ENCODE data around the gene CFAP46. TPM values are rescaled to one million over a fixed set of nuclear protein-coding genes. Genes with fewer than 3 reads are reported as not detected.

CFAP46 gene
- total RNA-seq, 2 experiments from 2014 or later, result not detected

DNA sequence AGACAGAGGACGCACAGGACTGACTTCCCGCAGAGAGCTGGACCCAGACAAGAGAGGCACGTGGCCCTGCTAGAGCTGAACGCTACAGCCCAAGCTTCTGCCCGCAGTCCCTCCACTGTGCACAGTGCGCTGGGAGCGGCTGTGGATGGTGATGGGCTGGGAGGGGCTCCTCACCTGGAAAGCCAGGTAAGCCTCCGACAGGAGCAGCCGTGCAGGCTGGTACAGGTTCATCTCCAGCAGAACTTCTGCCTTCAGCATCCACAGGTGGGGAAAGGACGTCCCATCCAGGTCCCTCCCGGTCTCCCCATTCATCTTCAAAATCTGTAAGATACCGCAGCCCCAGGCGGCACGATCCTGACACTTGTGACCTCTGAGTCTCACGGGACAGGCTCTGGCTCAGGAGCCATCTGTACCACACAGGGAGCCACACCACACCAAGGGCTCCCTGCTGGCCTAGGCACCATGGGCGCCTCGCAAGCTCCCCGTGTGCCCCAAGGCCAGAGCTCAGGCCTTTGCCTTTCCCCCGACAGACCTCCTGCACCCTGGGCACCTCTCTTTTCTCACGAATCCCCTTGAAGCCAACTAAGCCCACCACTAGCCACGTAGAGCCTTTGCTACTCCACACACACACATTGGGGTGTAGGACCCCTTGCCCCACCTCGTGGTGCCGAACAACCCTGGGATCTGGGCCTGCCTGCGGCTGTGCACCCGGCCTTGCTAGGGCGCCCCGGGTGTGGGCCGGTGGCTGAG, 76.3 kb downstream of the CFAP46 start:
- Mint-ChIP-seq H3K4me3 (no peak overlapping the region), H3K4me1 (ENCODE audit: low read depth) (peaks cover 13% of the 10 kb centered on the region), H3K36me3 (ENCODE audit: low read depth) (no peaks in the 10 kb centered on the region), H3K27ac (no peak overlapping the region), H3K9me3 (ENCODE audit: insufficient read depth) (no peaks in the 10 kb centered on the region), H3K27me3 (ENCODE audit: low read depth) (no peaks in the 10 kb centered on the region)
- DNase-seq (no peak), ATAC-seq (no peak)
- ChIA-PET CTCF (no interaction called here), POLR2A (no interaction called here)

GRCh38 chr10:132865171-132865631, 77.2 kb downstream of the CFAP46 start:
- Mint-ChIP-seq H3K4me3 (no peak overlapping the region), H3K9me3 (ENCODE audit: insufficient read depth) (no peaks in the 10 kb centered on the region), H3K4me1 (ENCODE audit: low read depth) (peaks cover 13% of the 10 kb centered on the region), H3K27me3 (ENCODE audit: low read depth) (no peaks in the 10 kb centered on the region), H3K27ac (no peak overlapping the region), H3K36me3 (ENCODE audit: low read depth) (no peaks in the 10 kb centered on the region)
- CTCF ChIA-PET, result no interaction called here
- POLR2A ChIA-PET, result no interaction called here
- ATAC-seq (no peak), DNase-seq (no peak)

DNA sequence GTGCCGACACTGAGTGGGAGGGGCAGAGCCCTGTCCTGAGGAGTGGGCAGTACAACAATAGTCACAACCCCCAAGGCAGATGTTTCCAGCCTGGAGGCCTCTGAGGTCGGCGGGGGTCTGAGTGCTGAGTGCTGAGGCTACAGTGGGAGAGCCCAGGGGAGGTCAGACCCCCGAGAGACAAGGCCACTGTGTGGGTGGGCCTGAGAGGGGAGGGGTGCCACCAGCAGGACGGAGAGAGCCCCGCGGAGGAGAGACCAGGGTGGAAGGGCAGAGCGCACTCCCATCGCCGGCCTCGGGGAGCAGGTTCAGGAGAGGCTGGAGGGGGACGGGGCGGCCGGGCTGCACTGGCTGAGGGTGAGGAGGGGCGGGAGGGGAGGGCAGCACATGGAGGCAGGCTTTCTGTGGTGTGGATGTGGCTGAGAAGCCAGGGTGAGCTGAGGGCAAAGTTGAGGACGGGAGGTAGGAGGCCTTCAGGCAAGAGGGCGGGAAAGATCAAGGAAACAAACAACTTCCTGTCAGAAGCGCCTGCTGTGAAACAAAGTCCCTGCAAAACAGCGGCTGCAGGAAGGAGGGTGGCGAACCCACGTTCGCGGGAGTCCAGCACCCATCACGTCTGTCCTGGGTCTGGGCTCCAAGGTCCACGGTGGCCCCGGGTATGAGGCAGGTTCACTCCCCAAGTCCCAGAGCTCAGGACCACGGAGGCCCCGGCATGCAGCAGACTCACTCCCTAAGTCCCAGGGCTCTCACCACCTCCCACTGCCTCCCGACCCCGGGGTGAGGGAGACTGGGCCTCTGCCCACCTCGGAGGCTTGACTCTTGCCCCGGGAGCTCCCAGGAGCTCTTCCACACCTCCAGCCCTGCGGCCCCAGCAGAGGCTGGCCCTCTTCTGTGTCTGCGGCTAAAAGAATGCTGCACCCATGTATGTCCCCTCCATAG, 79.6 kb downstream of the CFAP46 start:
- Mint-ChIP-seq H3K4me3 (no peak overlapping the region), H3K27me3 (ENCODE audit: low read depth) (no peaks in the 10 kb centered on the region), H3K27ac (peak overlapping the region; percentile 76), H3K36me3 (ENCODE audit: low read depth) (no peaks in the 10 kb centered on the region), H3K4me1 (ENCODE audit: low read depth) (peaks cover 13% of the 10 kb centered on the region), H3K9me3 (ENCODE audit: insufficient read depth) (no peaks in the 10 kb centered on the region)
- ATAC-seq, result peak; percentile 41
- POLR2A ChIA-PET, result no interaction called here
- DNase-seq, result peak; percentile 26
- CTCF ChIA-PET, result no interaction called here

DNA sequence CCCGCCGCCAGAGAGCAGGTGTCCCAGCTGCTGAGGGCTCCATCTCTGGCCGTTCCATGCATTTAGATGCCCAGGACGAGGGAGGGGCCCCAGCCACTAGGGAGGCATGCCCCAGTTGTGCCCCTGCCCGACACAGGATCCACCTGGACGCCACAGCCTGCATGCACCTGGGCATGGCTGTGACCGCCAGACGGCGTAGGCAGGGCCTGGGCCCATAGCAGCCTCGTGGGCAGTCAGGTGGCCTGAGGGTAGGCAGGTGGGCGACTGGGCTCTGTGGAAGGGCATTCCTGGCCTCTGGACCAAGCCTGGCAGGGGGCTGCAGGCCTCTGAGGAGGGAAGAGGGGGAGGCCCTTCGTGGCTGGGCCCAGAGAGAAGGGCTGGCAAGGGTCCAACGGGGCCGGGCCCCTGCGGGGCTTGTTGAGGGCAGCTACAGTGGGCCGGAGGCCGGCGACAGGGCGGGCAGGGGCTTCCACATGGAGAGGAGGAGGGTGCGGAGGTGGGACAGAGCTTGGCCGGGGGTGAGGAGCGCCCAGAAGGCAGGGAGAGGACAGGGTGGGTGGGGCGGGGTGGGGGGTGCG, 80.4 kb downstream of the CFAP46 start:
- H3K4me1 Mint-ChIP-seq (ENCODE audit: low read depth), result peaks cover 13% of the 10 kb centered on the region
- ChIA-PET CTCF (no interaction called here), POLR2A (no interaction called here)
- DNase-seq (no peak), ATAC-seq (no peak)
- H3K4me3 Mint-ChIP-seq, result no peak overlapping the region
- H3K36me3 Mint-ChIP-seq (ENCODE audit: low read depth), result no peaks in the 10 kb centered on the region
- H3K27me3 Mint-ChIP-seq (ENCODE audit: low read depth), result no peaks in the 10 kb centered on the region
- H3K9me3 Mint-ChIP-seq (ENCODE audit: insufficient read depth), result no peaks in the 10 kb centered on the region
- H3K27ac Mint-ChIP-seq, result no peak overlapping the region

GRCh38 chr10:132861116-132861691, 81.2 kb downstream of the CFAP46 start:
- no peaks in the 10 kb centered on the region for H3K27me3 Mint-ChIP-seq (ENCODE audit: low read depth)
- no peak for DNase-seq
- no peak overlapping the region for H3K4me3 Mint-ChIP-seq
- peaks cover 13% of the 10 kb centered on the region for H3K4me1 Mint-ChIP-seq (ENCODE audit: low read depth)
- no peaks in the 10 kb centered on the region for H3K9me3 Mint-ChIP-seq (ENCODE audit: insufficient read depth)
- no peaks in the 10 kb centered on the region for H3K36me3 Mint-ChIP-seq (ENCODE audit: low read depth)
- POLR2A ChIA-PET, result no interaction called here
- no peak for ATAC-seq
- CTCF ChIA-PET, result no interaction called here
- H3K27ac Mint-ChIP-seq, result no peak overlapping the region

GRCh38 chr10:132860532-132860931, 81.8 kb downstream of the CFAP46 start:
- ATAC-seq (no peak), DNase-seq (no peak)
- H3K27ac Mint-ChIP-seq, result no peak overlapping the region
- no peak overlapping the region for H3K4me3 Mint-ChIP-seq
- ChIA-PET CTCF (no interaction called here), POLR2A (no interaction called here)
- H3K9me3 Mint-ChIP-seq (ENCODE audit: insufficient read depth), result no peaks in the 10 kb centered on the region
- peaks cover 13% of the 10 kb centered on the region for H3K4me1 Mint-ChIP-seq (ENCODE audit: low read depth)
- H3K27me3 Mint-ChIP-seq (ENCODE audit: low read depth), result peaks cover 3% of the 10 kb centered on the region
- no peaks in the 10 kb centered on the region for H3K36me3 Mint-ChIP-seq (ENCODE audit: low read depth)

DNA sequence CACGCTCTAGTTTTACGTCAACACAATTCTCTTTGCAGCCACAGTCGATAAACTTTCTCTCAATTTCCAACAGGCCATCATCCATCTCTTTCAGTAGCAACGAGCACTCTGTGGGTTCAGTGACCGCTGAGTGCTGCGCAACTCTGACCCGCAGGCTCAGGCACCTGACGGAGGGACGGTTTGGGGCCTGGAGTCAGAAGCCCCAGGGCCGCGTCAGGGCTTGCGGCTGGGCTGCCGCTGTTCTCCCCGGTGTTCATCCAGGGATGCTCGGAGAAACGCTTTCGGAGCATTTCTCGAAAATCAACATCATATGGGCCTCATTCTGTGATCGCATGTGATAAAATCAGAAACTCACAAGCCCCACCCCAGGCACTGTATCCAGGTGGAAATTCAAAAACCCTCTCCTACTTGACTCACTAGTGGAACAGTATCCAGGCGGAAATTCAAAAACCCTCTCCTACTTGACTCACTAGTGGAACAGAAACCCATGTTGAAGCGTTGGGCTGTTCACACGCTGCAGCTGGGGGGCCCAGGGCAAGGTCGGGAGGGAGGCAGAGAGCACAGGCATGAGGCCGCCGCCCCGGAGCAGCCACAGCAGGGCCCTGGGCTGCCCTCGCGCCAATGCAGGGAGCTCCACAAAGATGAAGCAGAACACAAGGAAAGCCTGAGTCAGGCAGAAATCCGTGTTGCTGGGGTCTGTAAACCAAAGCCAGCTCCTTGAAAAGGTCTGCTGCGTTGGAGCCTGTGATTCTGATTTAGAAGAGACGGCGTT, 83.1 kb downstream of the CFAP46 start:
- DNase-seq (no peak), ATAC-seq (no peak)
- no peaks in the 10 kb centered on the region for H3K9me3 Mint-ChIP-seq (ENCODE audit: insufficient read depth)
- ChIA-PET CTCF (no interaction called here), POLR2A (no interaction called here)
- H3K27ac Mint-ChIP-seq, result no peak overlapping the region
- H3K36me3 Mint-ChIP-seq (ENCODE audit: low read depth), result no peaks in the 10 kb centered on the region
- H3K4me3 Mint-ChIP-seq, result no peak overlapping the region
- peaks cover 6% of the 10 kb centered on the region for H3K27me3 Mint-ChIP-seq (ENCODE audit: low read depth)
- peaks cover 10% of the 10 kb centered on the region for H3K4me1 Mint-ChIP-seq (ENCODE audit: low read depth)

GRCh38 chr10:132858121-132859081, 84.0 kb downstream of the CFAP46 start:
- ATAC-seq, result no peak
- Mint-ChIP-seq H3K27ac (no peak overlapping the region), H3K4me3 (no peak overlapping the region), H3K4me1 (ENCODE audit: low read depth) (peaks cover 8% of the 10 kb centered on the region), H3K27me3 (ENCODE audit: low read depth) (peaks cover 12% of the 10 kb centered on the region), H3K36me3 (ENCODE audit: low read depth) (no peaks in the 10 kb centered on the region), H3K9me3 (ENCODE audit: insufficient read depth) (no peaks in the 10 kb centered on the region)
- POLR2A ChIA-PET, result no interaction called here
- no peak for DNase-seq
- CTCF ChIA-PET, result no interaction called here

- ATAC-seq (no peak), DNase-seq (no peak)
- H3K27me3 Mint-ChIP-seq (ENCODE audit: low read depth), result peaks cover 12% of the 10 kb centered on the region
- ChIA-PET POLR2A (no interaction called here), CTCF (no interaction called here)
- H3K4me3 Mint-ChIP-seq, result no peak overlapping the region
- H3K4me1 Mint-ChIP-seq (ENCODE audit: low read depth), result no peaks in the 10 kb centered on the region
- H3K9me3 Mint-ChIP-seq (ENCODE audit: insufficient read depth), result no peaks in the 10 kb centered on the region
- no peaks in the 10 kb centered on the region for H3K36me3 Mint-ChIP-seq (ENCODE audit: low read depth)
- H3K27ac Mint-ChIP-seq, result no peak overlapping the region
These were observed 85.4 kb downstream of the CFAP46 start for GRCh38 chr10:132856869-132857524.

GRCh38 chr10:132855889-132856288, 86.5 kb downstream of the CFAP46 start:
- Mint-ChIP-seq H3K4me3 (no peak overlapping the region), H3K27me3 (ENCODE audit: low read depth) (peaks cover 12% of the 10 kb centered on the region), H3K4me1 (ENCODE audit: low read depth) (no peaks in the 10 kb centered on the region), H3K9me3 (ENCODE audit: insufficient read depth) (no peaks in the 10 kb centered on the region), H3K36me3 (ENCODE audit: low read depth) (no peaks in the 10 kb centered on the region), H3K27ac (no peak overlapping the region)
- CTCF ChIA-PET, result no interaction called here
- DNase-seq, result no peak
- ATAC-seq, result no peak
- POLR2A ChIA-PET, result no interaction called here
